Ovary (tissue), 3 donors: ENCODE results near the gene PLTP.

Experiments used
- CTCF ChIP-seq, 3 donors: fragments of 450-650 bp in 2 of 3; fragments of 200-600 bp in 1 of 3; IDR thresholded peaks; one replicate each; pipeline versions ENCODE4 v1.5.1 to v1.8.0; 2016 to 2022; ENCODE audit warnings: antibody characterized with exemption in 3 of 3, mild to moderate bottlenecking in 1 of 3
- POLR2A ChIP-seq: fragments of 450-650 bp; IDR thresholded peaks from one replicate; pipeline ENCODE4 v1.6.1; 2017; ENCODE audit warnings: antibody characterized with exemption, mild to moderate bottlenecking, moderate library complexity
- donor health status: DM: no; HTN: no; CAD: no.

GRCh38 chr20:45880988-45881788 lies 30.8 kb downstream of the PLTP start, which contains the start of gene ZSWIM1:
- peak in 1 of 3 donors; percentile 13 for TF ChIP-seq CTCF (IDR thresholded peaks at IDR 0.05)
- peak; percentile 76 for TF ChIP-seq POLR2A
